Measurements from ENCODE around the gene GRHL3.

Gene GRHL3

DNA sequence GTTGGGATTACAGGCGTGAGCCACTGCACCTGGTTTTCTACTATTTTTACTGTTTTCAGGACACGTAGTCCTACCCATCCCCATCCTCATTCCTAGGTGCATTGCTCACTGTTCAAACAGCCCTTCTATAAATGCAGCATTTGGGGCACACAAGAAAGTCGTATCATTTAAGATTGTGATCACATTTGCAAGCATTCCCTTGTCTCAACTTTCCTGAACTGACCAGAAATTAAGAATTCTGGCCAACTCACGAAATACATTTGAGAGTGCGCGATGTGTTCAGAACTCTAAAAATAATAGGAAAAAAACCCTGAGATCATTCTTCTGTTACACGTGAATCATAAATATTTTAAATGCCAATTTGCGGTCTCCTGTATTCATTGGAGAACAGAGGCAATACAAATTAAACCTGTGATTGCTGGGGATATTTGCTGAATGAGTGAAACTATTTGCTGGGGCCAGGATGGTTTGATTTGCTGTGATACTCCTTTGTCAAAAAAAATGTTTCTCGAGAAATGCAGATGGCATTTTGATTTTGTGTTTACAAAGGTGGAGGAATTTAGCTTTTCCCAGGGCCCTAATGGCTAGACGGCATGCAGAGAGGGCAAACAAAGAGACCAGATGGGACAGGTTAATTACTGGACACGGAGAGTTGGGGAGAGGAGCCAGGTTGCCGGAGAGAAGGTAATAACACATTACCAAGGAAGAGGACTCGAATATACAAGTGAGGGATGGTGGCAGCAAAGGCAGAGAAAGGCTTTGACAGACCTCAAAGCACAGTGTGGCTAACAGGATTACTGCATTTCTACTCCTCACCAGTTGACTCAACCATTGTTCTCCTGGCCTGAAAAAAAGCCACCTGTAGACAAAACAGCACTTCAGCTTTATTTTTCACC is 56.0 kb downstream of the GRHL3 start:
- no peak for DNase-seq

DNA sequence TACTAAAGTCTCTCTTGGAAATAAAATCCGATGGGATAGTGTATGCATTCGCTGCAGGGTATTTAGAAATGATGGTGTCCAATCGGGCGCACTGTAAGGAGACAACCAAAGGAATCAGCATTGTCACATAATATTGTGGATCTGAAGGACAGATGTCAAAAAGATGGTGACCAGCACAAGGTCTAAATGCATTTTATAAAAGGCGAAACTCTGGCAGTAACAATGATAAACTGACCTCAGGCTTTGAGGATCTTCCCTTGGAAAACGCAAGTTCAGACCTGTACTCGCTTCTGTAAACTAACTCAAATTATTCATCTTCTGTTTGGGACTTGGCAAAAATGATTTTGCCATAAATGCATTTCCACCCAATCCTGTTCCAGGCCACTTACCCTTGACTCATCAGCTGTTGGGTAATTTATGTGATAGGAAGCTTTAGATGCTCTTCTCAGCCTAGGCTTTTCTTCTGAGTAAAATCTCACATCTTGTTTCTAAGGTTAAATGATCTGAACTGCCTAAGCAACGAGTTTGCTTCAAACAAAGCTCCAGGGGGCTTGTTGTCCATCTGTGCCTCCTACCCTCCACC is 60.7 kb downstream of the GRHL3 start:
- DNase-seq: no peak

DNA sequence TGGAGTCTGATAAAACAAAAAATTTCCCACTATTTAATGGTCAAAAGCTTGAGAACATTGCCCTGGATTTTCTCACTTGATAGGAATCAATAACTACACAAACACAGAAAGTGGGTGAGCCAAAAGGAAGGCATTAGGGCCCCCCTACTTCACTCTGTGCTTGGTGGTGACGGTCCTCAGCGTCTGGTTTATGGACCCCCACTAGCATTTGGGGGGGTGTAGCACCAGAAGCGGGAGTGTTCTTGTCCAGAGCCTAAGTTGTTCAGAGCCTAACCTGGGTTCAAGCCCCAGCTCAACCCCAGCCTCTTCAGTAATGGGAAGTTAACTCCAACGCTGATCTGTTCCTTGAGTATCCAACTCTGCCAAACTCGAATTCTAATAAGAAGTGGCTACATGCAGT is 61.4 kb downstream of the GRHL3 start:
- no peak for DNase-seq

DNA sequence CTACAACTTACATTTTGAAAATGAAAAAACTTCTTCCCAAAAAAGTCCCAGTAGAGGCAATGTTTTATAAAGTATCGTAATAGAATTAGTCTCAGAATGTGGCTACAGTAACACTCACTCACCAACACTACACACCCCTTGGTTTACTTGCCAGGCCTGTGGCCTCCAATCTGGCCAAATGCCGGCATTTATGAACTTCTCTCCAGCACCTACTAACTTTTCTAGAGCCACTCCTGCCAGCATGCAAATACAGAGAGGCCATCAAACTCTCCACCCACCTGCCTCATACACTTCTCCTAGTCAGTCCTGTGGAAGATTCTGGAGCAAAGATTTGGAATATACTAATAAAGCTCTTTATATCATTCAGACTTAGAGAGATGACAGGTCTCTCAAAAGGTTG is 62.1 kb downstream of the GRHL3 start:
- DNase-seq: no peak

DNA sequence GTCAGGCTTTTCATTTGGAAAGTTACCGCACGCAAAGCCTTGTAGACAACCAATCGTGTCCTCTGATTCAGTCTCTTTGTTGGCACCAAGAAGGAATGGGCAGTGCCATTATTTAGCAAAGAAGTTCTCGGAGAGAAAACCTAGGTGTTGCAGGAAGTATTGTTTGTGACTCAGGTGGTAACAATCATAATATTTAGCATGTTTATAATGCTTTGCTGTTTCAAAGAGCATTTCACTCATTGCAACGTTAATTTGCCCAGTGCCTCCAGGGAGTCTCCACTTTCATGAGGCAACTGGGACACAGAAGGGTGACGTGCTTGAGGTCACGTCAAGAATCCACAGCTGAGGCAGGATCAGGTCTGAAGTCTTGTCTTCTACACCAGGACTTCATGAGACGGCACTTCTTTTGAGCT is 63.0 kb downstream of the GRHL3 start:
- DNase-seq: no peak

DNA sequence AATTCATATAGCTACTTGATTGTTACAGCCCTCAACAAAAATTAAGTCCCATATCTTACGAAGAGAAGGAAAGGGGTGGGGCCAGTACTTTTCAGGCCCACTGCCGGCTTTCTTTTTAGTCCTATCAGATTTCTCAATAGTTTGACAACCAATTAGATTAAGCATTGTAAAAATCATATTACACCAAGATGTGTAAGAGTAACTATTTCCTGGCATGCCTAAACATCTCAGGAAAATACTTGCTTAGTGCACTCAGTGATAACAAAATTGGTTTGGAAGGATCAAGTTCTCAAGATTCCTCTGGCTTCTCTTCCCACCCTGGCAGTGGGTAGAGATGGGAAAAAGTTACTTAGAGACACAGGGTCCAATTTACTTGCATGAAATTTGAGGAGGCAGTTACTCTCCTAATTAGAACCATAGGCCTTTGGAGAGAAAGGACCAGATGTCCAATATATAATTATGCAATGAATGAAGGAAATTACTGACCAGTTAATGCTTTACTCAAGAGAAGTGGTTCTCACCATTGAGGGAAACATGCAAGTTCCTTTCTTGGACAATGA is 64.3 kb downstream of the GRHL3 start:
- DNase-seq: no peak

DNA sequence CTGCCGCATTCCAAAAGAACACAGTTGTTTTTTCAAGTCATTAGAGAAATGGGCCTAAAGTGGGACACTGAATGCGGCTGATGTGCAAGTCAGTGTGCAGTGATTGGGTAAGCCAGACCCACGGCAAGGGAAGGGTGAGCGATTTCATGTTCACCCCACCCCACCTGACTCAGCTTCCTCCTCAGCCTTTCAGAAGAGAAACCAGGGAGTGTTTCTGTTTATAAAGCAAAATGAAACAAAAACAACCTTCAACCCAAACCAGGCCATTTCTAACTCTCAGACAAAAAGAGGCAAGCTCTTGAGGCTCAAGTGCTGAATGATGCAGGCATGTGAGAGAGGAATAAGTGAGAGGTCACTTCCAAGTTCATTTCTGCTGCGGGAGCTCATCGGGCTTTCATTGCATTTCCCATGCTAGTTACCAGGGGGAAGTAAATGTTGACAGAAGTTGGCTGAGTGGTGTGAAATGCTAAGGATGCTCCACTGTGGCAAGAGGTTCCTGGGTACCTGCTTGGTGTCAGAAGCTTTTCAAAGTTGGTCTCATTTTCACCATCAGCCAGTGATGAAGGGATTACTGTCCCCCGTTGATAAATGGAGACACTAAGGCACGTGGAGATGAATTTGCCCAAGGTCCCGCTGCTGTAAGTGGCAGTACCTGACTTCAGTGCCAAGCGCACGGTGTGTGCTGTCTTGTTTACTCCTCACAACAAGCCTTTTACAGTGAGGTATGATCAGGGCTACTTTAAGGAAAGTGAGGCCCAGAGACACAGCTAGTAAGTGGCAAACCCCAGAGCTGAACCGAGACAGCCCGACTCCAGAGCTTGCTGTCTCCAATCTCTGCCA is 65.3 kb downstream of the GRHL3 start:
- DNase-seq: no peak

DNA sequence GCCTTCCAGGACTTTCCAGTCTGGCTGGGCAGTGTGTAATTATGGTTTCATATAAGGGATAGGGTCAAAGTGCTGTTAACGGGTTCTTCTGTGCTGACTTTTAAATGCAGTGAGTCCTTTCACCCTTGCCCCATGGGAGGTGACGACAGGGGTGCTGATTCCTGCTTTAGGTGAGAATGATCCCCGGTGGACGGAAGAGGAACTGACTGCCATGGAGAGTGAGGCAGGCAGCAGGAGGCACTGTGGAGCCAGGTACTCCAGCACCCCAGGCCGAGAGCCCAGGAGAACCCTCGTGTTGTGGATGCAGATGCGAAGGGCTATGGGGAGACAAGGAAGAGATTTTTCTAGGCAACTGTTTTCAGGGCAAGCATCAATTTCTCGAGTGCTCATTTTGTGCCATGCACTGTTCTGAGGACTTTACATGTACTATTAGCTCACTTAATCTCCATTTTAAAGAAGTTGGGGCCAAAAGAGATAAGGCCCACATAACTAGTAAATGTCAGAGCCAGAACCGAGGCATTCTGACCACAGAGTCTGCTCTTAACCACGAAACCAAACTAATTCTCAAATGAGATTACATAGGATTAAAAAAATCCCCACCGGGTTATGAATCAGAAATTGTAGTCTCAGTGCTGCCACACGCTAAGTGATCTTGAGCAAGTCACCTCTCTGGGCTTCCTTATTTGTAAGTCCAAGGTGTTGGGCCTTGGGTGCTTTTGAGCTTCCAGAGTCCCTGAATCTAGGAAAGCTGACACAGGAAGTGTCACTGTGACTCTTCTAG is 66.2 kb downstream of the GRHL3 start:
- DNase-seq: peak; percentile 24

DNA sequence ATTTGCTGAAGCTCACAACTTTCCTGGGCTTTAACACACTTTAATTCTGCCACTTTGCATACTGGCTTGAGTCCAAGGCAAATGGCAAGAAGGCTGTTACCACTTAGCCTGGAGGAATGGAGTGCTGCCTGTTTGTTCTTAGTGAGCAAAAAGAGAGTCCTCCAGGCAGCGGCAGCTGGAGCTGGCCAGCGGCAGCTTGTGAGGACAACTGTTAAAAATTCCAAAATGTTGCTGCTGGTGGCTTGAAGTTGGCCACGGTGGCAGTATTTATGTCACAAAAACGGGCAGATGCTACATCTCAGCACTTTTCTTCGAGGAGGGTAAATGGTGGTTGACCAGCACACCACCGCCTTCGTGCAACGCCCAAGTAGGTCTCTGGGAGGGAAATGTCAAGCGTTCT is 67.1 kb downstream of the GRHL3 start:
- no peak for DNase-seq

DNA sequence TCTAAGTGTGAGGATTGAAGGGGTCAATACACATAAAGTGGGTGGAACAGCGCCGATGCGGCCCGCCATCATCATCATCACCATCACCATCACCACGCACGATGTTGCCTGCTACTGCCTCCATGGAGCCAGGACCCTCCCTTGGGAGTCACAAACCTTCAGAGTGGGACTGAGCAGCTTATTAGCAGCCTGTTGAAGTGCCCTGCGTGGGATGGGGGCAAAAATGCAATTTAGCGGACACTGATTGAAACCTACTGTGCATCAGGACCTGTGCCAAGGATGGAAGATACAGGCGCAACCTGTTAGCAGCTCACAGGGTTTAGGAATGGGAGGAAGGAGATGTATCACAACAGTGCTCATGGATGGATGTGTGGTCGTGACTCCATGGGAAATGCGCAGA is 67.8 kb downstream of the GRHL3 start:
- no peak for DNase-seq

DNA sequence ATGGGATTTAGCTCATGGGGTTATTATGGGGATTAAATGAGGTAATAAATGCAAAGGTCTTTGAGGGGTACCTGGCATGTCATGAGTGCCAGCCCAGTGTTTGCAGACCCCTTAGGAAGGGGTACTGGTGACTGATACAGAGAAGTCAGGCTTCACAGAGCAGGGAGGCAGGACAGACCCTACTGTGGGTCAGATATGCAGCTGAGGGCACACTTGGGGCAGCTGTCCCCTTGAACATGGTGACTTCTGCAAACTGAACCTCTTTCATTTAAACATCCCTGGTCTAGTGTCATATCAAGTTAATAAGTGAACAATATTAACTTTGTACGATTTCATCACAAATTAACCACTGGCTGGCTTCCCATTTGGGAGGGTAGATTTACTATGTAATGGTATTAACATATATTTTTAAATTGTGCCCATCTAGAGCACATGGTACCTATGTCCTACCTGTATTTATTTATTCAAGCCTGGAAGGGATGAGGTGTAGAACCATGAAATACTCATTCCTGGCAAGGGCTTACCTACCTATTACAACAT is 68.5 kb downstream of the GRHL3 start:
- no peak for DNase-seq

DNA sequence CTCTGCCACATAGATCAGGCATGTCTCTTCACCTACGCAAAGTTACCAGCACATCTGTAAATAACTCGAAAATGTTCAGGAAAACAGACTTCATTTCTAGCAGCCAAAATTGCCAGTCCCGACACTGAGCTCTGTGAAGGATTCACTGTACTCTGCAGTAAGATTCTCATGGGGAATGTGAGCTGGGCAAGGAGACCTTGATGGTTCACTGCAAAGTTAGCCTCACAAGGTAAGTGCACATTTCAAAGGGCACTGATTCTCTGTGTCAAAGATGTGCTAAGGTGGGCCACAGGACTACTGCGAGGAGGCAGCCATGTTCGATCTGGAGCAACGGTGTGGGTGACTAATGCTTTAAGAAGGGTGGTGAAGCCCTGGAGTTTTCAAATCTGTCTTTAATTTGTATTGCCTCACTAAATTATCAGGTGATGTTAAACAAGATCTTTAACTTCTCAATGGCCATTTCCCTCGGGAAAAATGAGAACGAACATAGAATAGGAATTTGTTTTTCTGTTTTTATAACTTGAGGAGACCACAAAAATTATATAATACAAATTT is 69.3 kb downstream of the GRHL3 start:
- no peak for DNase-seq

DNA sequence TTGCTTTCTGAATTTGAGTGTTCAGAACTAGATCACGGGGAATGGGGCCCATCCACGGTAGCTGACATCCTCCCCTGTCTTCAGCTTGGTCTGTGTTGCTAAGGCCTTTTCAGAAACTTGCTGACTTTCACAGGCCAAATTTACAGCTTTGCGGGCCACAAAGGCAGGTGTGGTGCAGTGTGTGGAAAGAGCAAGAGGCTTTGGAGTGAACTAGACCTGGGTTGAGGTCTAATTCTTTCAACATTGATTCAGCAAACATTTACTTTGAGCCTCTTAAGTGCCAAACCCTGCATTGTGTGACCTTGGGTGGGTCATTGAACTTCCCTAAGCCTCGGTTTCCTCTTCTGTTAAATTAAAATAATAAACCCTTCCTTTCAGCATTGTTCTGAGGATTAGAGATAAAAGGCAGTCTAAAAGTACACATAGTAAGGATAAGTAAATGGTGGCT is 70.1 kb downstream of the GRHL3 start:
- no peak for DNase-seq

DNA sequence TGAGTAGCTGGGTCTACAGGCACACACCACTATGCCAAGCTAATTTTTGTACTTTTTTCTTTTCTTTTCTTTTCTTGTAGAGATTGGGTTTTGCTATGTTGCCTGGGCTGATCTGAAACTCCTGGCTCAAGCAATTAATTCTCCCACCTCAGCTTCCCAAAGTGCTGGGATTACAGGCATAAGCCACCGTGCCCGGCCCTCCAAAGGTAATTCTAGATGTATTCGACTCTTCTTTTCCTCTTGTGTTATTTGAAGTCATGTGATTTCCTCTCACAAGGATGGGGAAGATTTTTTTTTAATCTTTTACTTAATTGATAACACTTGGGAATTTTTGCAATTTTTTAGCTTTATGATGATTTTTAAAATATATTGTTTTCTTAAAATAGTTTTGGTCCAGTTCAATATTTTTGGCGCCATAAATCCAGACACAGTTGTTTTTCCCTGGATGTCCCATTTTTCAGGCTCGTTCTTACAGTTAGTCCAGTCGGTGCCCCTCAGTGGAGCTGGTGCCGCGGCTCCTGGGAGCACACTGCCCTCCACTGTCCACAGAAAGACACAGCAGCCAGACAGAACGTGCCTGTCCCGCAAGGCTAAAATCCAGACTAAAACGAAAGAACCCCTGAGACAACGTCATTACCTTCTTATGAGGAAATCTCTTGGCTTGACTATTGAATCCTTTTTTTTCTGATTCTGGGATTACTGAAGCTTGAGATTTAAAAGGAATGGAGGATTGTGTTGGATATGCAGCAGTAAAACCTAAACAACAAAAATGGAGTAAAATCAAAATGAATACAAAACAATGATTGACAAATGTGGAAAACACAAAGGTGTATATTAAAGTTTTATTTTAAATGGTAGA is 72.0 kb downstream of the GRHL3 start:
- peak; percentile 64 for DNase-seq

DNA sequence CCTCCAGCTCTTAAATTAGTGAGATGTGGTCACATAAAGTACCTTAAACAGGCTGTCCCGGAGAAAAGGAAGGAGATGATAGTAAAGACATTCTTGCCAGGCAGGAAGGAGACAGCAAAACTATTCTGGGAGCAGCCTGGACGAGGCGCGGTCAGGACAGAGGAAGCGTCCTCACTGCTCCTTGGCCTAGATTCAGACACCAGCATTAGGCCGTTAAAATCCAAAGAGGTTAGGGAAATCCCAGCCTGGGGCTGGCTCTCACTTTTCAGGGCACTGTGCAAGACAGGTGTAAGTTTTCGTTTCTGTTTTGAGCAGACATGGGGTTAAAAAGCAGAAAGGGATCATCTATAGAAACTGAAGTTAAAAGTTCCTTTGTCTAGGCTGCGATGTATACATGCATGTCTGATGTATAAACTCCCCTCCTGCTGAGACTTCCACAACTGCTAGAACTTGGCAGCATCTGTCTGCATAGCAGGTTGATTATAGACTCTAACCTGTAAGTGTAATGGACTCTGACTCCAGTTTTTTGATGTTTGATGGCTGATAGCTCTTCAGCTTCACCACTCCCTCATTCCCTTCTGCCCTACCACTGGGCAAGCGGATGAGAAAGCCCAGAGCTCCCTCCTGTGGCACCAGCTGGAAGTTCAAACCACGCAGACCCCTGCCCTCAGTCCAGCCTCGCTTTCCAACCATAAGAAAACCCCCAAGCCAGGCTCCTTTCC is 72.9 kb downstream of the GRHL3 start:
- peak; percentile 61 for DNase-seq

DNA sequence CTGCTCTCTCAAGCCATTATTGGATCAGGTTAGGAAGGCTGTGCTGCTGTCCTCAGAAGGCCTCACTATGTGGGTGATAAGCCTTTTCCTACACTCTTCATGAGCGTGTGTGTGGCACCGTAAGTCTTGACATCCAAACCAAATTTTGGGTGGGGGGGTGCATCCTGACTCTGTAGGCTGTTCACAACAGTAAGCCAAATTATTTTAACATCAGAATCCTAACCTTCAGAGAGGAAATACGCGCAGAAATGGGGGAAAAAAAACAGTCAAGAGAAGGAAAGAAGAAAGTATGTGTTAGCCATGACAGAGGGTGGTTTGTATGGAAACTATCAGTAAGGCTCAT is 73.4 kb downstream of the GRHL3 start:
- DNase-seq: no peak

DNA sequence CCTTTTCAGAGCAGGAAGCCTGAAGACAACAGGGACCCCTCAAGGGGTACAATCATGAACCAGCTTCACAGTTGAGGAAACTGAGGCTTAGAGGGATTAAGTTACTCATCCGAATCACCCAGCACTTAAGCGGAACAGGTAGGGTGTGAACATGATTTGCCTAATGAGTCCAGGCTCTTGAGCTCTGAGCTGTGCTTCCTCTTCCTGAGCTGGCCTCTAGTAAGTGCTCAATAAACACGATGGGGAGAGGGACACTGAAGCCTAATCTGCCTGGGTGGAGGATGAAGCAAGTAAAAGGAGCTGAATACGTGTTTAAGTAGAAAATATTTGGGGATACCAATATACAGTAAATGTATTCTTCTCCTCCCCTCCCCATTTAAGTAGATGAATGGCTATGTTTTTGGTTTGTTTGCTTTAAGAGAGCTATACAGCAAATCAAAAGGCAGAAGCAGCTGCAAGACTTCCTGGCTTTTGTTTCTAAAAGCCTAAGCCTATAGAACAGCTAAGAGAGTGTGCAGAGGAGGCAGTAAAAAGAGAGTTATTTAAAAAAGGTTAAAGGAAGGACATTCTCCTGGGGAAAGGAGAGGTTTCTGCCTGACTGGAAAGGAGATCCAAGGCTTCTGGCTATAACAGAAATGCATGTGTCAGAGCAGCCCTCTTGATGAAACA is 74.0 kb downstream of the GRHL3 start:
- DNase-seq: no peak

DNA sequence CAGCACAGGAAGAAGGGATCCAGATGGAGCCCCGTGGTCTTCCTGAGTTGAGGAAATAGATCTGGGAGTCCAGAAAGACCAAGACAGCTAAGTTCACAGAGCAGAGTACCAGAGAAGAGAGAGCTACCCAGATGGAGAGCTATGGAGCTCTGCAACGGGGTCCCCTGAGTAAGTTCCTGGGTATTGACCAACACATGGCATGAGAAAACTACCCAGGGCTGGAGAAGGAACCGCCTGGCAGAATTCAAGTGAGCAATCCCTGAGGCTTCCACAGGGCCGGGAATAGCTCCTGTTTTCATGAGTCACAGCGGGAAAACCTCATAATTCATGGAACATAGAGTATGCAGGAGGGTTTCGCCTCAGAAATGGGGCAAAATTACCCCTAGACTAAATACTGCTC is 74.7 kb downstream of the GRHL3 start:
- DNase-seq: no peak

DNA sequence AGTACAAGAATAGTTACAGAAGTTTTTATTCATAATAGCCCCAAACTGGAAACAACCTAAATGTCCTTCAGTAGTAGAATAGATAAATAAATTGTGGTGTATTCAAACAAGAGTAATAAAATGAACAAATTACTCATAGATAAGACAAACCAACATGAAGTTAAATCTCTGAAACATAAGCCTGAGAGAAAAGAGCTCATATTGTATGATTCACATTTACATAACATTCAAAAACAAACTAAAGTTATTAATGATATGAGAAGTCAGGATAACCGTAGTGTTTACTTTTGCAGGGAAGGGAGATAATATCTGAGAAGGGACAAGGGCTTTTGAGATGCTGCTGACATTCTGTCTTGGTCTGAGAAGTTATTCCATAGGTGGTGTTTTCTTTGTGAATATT is 80.9 kb downstream of the GRHL3 start:
- no peak for DNase-seq

DNA sequence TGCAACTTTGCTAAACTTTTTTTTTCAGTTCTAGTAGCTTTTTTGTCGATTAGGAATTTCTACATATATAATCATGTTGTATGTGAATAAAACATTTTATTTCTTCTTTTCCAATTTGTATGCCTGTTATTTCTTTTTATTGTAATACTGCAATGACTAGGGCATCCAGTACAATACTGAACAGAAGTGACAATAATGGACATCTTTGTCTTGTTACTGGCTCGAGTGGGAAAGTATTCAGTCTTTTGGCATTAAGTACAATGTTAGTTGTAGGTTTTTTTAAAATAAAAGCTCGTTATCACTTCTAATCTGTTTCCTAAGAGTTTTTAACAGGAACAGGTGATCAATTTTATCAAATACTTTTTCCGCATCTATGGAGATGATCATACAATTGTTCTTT is 84.6 kb downstream of the GRHL3 start:
- DNase-seq: no peak
